Psoas muscle (tissue), 8 donors: Measurements from ENCODE around the gene RAB10. TPM values are rescaled to one million over a fixed set of nuclear protein-coding genes. Genes with fewer than 3 reads are reported as not detected.

ENCODE experiments used
- ATAC-seq, 4 donors: fragments of 200-7000 bp; cut with Tn5 transposase; one replicate each; pipeline ENCODE4 v1.9.1; 2020; ENCODE audit warnings: moderate library complexity in 3 of 4, mild to moderate bottlenecking in 2 of 4
- DNase-seq, 2 donors: peaks; one replicate each; pipeline ENCODE4 v3.0.0-alpha.2; 2020
- H3K27ac ChIP-seq: fragments of 200-600 bp; one replicate; pipeline ENCODE4 v1.8.0; 2022
- H3K27me3 ChIP-seq, 3 donors: fragments of 200-600 bp in 1 of 3; one replicate each; pipeline versions ENCODE4 v1.6.1 to v1.8.0; 2013 to 2022; ENCODE audit warnings: low read length in 2 of 3, mild to moderate bottlenecking in 2 of 3, moderate library complexity in 1 of 3; ENCODE audit not compliant: insufficient read depth in 3 of 3
- H3K36me3 ChIP-seq, 2 donors: fragments of 200-600 bp in 1 of 2; one replicate each; pipeline versions ENCODE4 v1.6.1 to v1.8.0; 2013 to 2022; ENCODE audit warnings: low read depth in 1 of 2, mild to moderate bottlenecking in 1 of 2, moderate library complexity in 1 of 2; ENCODE audit not compliant: insufficient read depth in 1 of 2
- H3K4me1 ChIP-seq: fragments of 200-600 bp; one replicate; pipeline ENCODE4 v1.8.0; 2022
- H3K4me3 ChIP-seq: fragments of 200-600 bp; one replicate; pipeline ENCODE4 v1.8.0; 2022; ENCODE audit warnings: mild to moderate bottlenecking
- H3K9me3 ChIP-seq: fragments of 200-600 bp; one replicate; pipeline ENCODE4 v1.8.0; 2022
- CTCF ChIP-seq: fragments of 200-600 bp; IDR thresholded peaks from one replicate; pipeline ENCODE4 v1.8.0; 2022; ENCODE audit warnings: antibody characterized with exemption
- WGBS, 3 donors: extraction: QIAGEN DNeasy Blood & Tissue Kit; methylation state at CpG; one replicate each; pipeline versions ENCODE4 v1.1.6 to v1.1.7; 2013; 5-methylcytosine and 5-hydroxymethylcytosine counted together
- intact Hi-C, 2 donors: fragments of 100-400 bp; cut with DNase I; formaldehyde crosslinking; loops; one replicate each; pipeline versions ENCODE4 v1.11.0 to v1.14.2; 2022
- polyA plus RNA-seq, 3 donors: library from polyadenylated mRNA; stranded (reverse); fragments of 200-250 nt; gene quantifications; one replicate each; pipeline ENCODE4 v1.2.3, GENCODE V29; 2013
- total RNA-seq, 4 donors: library from RNA; stranded (reverse); fragmentation: NEBNext Ultra II Directional in 2 of 4; extraction: Animal tissue kit (Norgen Biotek cat#: 25700) in 2 of 4; gene quantifications; one replicate each; pipeline versions ENCODE4 v1.2.1 to v1.2.4, GENCODE V29; 2021 to 2023
- donor health status: healthy with polysubstance abuse.
- donor health status: DM: no; HTN: no; CAD: no; lungs with moderate emphysema.
- donor health status: Bipolar disorder and iron deficiency.
- donor health status: healthy.
- donor health status: DM: yes; HTN: yes; CAD: no.
- donor health status: DM: no; HTN: no; CAD: no.
- donor health status: DM: no; HTN: no; CAD: no.
- donor health status: DM: yes; HTN: yes; CAD: no.

RAB10 gene
- total and polyA plus RNA-seq, 7 donors: 76.5 to 170 (median 147) TPM

GRCh38 chr2:26168785-26169184 lies 134.9 kb downstream of the RAB10 start:
- H3K27ac ChIP-seq: no peak overlapping the region
- H3K27me3 ChIP-seq: peaks cover 0 to 13% (median 10%) of the 10 kb centered on the region in 3 donors
- no peaks in the 10 kb centered on the region for H3K36me3 ChIP-seq
- intact Hi-C loops: no loop called here
- ATAC-seq (no peak), DNase-seq (no peak)
- no peak overlapping the region for H3K4me3 ChIP-seq
- 82 to 89% (median 86%) methylated on average over 4 of the region's 4 CpGs for WGBS, 3 donors
- H3K9me3 ChIP-seq: no peaks in the 10 kb centered on the region
- peaks cover 4% of the 10 kb centered on the region for H3K4me1 ChIP-seq
- no peak for TF ChIP-seq CTCF

DNA sequence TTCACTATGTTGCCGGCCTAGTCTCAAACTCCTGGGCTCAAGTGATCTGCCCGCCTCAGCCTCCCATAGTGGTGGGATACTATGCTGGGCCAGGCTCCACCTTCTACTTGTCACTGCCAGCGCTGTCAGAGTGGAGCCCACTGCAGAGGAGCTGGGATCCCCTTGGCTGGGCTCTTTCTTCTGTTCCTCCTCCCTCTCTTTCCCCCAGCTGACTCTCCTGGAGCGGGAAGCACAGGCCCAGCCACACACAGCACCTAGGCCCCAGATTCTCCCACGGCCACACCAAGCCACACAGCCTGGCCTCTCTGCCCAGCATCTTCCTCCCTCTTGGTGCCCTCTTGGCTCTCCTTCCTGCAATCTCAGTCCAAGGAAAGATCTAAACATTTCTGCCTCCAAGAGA lies 135.3 kb downstream of the RAB10 start:
- no peaks in the 10 kb centered on the region for H3K4me1 ChIP-seq
- H3K27ac ChIP-seq: no peak overlapping the region
- TF ChIP-seq CTCF: no peak
- 83 to 92% (median 91%) methylated on average over 5 of the region's 5 CpGs for WGBS, 3 donors
- no peak for ATAC-seq
- H3K27me3 ChIP-seq: peaks cover 0 to 17% (median 14%) of the 10 kb centered on the region in 3 donors
- no peaks in the 10 kb centered on the region for H3K9me3 ChIP-seq
- no peak for DNase-seq
- H3K4me3 ChIP-seq: no peak overlapping the region
- intact Hi-C loops: no loop called here
- no peaks in the 10 kb centered on the region for H3K36me3 ChIP-seq

DNA sequence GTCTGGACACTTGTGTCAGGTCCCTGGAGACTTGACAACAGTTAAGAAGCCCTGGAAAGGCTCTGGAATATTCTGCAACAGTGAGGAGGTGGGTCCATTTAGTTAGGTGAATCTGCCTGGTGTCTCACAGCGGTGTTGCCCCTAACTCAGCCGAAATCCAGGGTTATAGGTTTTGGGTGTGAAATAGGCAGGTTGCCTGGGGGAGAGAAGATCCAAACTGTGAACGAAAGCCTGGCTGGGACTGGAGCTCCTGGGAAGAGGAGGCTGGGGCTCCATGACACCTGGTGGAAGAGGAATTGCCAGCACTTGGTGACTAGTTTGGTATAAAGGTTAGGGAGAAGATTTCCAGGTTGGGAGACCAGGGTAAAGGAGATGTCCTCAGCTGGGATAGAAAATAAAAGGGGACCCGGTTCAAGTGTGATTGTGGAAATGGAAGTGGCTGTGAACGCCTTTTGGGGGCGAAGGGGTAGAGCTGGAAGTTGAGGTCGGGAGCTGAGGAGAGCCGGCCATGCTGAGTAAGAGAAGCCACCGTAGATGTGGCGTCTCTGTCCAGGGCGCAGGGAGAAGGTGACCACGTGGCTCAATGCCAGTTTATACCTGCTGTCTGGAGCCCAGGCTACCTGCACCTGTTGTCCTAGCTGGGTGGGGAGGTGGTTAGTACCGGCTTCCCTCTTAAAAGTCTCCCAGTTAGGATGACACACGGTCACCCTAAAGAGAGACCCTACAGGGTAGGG lies 136.0 kb downstream of the RAB10 start:
- ATAC-seq (no peak), DNase-seq (no peak)
- H3K4me1 ChIP-seq: no peaks in the 10 kb centered on the region
- H3K4me3 ChIP-seq: no peak overlapping the region
- H3K36me3 ChIP-seq: no peaks in the 10 kb centered on the region
- intact Hi-C loops: no loop called here
- peaks cover 0 to 23% (median 14%) of the 10 kb centered on the region in 3 donors for H3K27me3 ChIP-seq
- H3K27ac ChIP-seq: no peak overlapping the region
- no peaks in the 10 kb centered on the region for H3K9me3 ChIP-seq
- TF ChIP-seq CTCF: no peak
- 78 to 87% (median 86%) methylated on average over 14 of the region's 14 CpGs for WGBS, 3 donors

DNA sequence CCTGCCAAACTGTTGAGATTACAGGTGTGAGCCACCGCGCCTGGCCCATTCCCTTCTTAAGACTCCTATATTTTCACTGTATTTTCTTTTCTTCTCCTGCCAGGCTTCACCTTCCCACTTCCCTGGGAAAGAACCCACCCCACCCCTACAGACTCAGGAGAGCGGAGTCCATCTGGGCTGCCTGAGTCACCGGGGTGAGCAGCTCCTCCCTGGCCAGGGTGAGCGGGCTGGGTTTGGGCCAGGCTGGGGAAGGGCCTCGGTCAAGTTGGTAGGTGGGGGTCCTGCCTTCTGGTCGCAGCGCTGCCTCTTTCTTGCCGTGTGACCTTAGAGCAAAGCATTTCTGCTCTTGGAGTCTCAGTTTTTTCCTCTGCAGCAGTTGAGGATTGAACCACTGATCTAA lies 136.9 kb downstream of the RAB10 start:
- no peak for TF ChIP-seq CTCF
- 88 to 90% (median 89%) methylated on average over 9 of the region's 9 CpGs for WGBS, 3 donors
- DNase-seq (no peak), ATAC-seq (no peak)
- Histone ChIP-seq H3K27ac (no peak overlapping the region), H3K36me3 (no peaks in the 10 kb centered on the region), H3K27me3 (peaks cover 0 to 23% (median 15%) of the 10 kb centered on the region in 3 donors), H3K9me3 (no peaks in the 10 kb centered on the region), H3K4me1 (no peaks in the 10 kb centered on the region), H3K4me3 (no peak overlapping the region)
- intact Hi-C loops: no loop called here
